ENCODE data around the gene MEDAG.
"Not testable (repeated sequence)": the region's sequence is repeated elsewhere in the genome, so short reads cannot be mapped to it uniquely, and the experiment has no call there.

The MEDAG gene

DNA sequence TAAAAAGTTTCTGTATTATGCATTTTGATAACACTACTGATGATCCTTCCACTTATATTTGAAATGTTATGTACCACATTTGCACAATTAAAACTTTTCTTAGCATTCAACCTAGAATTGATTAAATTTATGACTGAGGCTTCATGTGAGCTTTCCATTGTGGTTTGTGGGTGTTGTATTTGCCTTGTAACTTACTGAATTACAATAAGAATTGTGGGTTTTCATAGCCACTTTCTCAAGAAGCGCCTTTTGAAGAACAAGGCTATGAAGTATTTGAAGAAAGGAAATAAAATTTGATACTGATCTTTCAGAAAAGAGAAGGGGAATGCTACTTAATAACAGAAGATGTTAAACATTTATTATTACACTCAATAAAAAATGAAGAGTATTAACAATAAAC lies 19.4 kb downstream of the MEDAG start:
- no peak overlapping the region for H3K4me3 ChIP-seq (ENCODE audit: control insufficient read depth, low read depth, low read length)
- TF ChIP-seq, protein P1, sequence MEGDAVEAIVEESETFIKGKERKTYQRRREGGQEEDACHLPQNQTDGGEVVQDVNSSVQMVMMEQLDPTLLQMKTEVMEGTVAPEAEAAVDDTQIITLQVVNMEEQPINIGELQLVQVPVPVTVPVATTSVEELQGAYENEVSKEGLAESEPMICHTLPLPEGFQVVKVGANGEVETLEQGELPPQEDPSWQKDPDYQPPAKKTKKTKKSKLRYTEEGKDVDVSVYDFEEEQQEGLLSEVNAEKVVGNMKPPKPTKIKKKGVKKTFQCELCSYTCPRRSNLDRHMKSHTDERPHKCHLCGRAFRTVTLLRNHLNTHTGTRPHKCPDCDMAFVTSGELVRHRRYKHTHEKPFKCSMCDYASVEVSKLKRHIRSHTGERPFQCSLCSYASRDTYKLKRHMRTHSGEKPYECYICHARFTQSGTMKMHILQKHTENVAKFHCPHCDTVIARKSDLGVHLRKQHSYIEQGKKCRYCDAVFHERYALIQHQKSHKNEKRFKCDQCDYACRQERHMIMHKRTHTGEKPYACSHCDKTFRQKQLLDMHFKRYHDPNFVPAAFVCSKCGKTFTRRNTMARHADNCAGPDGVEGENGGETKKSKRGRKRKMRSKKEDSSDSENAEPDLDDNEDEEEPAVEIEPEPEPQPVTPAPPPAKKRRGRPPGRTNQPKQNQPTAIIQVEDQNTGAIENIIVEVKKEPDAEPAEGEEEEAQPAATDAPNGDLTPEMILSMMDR (IDR thresholded peaks at IDR 0.05; ENCODE audit: control insufficient read depth, insufficient read depth, low read depth, low read length, missing control alignments): no peak
- no peak for DNase-seq (ENCODE audit: low read depth)

DNA sequence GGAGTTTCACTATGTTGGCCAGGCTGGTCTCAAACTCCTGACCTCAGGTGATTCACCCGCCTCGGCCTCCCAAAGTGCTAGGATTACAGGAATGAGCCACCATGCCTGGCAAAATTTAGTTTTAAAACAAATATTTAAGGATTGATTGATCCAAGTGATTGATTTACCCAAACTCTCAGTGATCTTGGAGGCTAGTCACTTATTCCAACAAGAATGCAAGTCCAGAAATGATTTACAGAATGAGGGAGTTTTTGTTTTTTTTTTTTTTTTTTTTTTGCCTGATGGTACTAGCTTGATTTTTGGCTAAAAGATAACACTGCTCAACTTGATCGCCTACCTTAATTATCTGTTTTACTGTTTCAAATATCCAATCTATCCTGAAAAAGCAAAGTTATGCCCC lies 20.7 kb downstream of the MEDAG start:
- TF ChIP-seq, protein P1 (IDR thresholded peaks at IDR 0.05; ENCODE audit: control insufficient read depth, insufficient read depth, low read depth, low read length, missing control alignments): no peak

DNA sequence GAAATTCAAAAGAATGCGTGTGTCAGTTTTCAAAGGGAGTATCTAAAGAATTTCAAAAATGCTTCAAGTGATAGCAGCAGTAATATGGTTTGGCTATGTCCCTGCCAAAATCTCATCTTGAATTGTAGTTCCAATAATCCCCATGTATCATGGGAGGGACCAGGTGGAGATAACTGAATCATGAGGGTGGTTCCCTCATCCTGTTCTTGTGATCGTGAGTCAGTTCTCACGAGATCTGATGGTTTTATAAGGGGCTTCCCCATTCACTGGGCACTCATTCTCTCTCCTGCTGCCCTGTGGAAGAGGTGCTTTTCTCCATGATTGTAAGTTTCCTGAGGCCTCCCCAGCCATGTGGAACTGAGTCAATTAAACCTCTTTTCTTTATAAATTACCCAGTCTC lies 21.1 kb downstream of the MEDAG start:
- H3K4me3 ChIP-seq (ENCODE audit: control insufficient read depth, low read depth, low read length); DNase-seq (ENCODE audit: low read depth): not testable (repeated sequence)

More for the DNA sequence above, 20.7 kb downstream of the MEDAG start:
- no peak for DNase-seq (ENCODE audit: low read depth)
- H3K4me3 ChIP-seq (ENCODE audit: control insufficient read depth, low read depth, low read length): no peak overlapping the region

DNA sequence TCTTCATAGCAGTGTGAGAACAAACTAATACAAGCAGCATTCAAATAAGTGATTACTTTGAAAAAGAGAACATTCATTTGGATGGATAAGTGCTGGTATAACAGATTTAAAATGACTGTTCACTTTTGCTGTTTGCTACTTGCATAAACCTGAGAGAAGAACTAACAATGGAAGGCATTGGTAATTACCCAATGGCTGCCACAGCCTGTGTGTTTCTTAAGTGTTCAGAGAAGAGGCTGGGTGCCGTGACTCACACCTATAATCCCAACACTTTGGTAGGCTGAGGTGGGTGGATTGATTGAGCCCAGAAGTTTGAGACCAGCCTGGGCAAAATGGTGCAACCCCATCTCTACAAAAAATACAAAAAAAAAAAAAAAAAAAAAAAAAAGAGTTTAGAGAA lies 21.5 kb downstream of the MEDAG start:
- DNase-seq (ENCODE audit: low read depth): no peak
- no peak overlapping the region for H3K4me3 ChIP-seq (ENCODE audit: control insufficient read depth, low read depth, low read length)
- TF ChIP-seq, protein P1 (IDR thresholded peaks at IDR 0.05; ENCODE audit: control insufficient read depth, insufficient read depth, low read depth, low read length, missing control alignments): no peak

DNA sequence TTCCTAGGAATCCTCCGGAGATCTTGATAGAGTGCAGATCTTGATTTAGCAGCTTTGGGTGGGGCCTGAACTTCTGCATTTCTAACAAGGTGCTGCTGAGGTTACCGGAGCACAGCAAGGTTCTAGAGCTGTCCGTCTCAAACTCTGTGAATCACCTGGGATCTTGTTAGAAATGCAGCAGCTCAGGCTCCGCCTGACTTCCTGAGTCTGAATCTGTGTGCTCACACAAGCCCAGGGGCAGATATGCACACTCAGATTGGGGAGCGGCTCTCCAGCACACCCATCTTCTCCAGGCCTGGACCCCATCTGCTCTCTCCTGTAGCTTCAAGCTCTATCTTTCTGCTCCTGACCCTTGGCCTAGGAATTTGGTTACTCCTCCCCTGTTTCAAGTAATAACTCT lies 22.9 kb downstream of the MEDAG start:
- TF ChIP-seq, protein P1 (IDR thresholded peaks at IDR 0.05; ENCODE audit: control insufficient read depth, insufficient read depth, low read depth, low read length, missing control alignments): no peak
- DNase-seq (ENCODE audit: low read depth): no peak
- H3K4me3 ChIP-seq (ENCODE audit: control insufficient read depth, low read depth, low read length): no peak overlapping the region

DNA sequence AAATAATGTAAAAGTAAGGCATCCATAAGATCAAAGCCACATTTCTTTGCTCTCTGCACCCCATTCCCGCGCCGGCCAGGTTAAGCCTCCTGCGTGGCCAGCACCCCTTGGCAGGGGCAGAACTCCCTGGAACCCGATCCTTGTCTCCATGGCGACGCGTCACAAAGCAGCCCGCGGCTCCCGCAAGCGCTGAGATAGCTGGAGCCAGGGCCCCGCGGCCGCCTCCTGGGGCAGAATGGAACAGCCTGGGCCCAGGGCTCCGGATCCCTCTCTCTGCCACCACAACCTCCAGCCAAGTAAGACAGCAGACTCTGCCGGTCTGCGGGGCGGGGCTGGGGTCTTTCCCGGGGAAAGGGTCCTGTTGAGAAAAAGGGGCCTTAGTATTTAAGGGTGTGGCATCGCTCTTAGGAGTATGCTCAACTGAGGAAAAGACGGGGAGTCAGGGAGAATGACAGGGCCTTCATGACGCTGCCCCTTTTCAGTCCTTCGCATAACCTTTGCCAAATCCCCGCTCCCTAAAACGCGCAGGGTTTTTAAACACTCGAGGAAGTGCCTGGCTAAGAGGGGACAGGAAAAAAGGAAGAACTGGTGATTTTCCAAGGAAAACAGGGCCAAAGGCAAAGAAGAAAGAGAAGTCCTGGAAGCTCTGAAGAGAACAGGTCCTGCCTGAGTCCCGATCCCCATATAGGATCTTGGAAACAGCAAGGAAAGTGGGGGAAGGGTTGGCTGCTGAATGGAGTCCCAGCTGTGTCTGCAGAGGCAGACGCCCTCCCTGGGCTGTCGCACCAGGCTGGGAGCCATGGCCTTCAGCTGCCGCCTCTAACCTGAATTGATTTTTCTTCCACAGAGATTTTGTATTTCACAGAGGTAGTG lies 26.6 kb downstream of the MEDAG start, which contains the start of gene TEX26:
Gene TEX26 (plus strand): TSS at position 176 of the 873 bp plus-strand sequence. CDS start 60 bp downstream, at position 236.
- TF ChIP-seq, protein P1 (IDR thresholded peaks at IDR 0.05; ENCODE audit: control insufficient read depth, insufficient read depth, low read depth, low read length, missing control alignments): no peak
- DNase-seq (ENCODE audit: low read depth): no peak
- no peak within 1 kb of the TSS for H3K4me3 ChIP-seq (ENCODE audit: control insufficient read depth, low read depth, low read length)

DNA sequence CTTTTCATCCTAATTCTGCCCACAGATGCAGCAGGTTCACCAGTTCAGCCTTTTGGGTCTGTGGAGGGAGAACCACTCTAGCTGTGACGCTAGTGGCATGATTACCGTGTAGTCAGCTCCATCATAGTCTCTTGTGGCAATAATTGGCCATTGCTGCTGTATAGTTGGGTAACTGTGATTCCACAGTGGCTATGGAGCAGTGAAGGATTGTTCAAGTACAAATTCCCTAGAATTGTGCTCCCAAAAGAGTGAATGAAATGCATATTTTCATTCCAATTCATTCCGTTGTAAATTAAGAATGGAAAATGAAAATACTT lies 27.2 kb downstream of the MEDAG start:
- no peak overlapping the region for H3K4me3 ChIP-seq (ENCODE audit: control insufficient read depth, low read depth, low read length)
- DNase-seq (ENCODE audit: low read depth): no peak
- TF ChIP-seq, protein P1 (IDR thresholded peaks at IDR 0.05; ENCODE audit: control insufficient read depth, insufficient read depth, low read depth, low read length, missing control alignments): no peak

Measured in AG09309 (cell line).